Measurements from ENCODE around the gene EML2.

GRCh38 chr19:45589768-45590167 lies 49.4 kb downstream of the EML2 start:
- TF ChIP-seq, protein P1, sequence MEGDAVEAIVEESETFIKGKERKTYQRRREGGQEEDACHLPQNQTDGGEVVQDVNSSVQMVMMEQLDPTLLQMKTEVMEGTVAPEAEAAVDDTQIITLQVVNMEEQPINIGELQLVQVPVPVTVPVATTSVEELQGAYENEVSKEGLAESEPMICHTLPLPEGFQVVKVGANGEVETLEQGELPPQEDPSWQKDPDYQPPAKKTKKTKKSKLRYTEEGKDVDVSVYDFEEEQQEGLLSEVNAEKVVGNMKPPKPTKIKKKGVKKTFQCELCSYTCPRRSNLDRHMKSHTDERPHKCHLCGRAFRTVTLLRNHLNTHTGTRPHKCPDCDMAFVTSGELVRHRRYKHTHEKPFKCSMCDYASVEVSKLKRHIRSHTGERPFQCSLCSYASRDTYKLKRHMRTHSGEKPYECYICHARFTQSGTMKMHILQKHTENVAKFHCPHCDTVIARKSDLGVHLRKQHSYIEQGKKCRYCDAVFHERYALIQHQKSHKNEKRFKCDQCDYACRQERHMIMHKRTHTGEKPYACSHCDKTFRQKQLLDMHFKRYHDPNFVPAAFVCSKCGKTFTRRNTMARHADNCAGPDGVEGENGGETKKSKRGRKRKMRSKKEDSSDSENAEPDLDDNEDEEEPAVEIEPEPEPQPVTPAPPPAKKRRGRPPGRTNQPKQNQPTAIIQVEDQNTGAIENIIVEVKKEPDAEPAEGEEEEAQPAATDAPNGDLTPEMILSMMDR (IDR thresholded peaks at IDR 0.05; ENCODE audit: poor library complexity) = no peak
- no peak for TF ChIP-seq EZH2phosphoT487 (IDR thresholded peaks at IDR 0.05; ENCODE audit: low read depth, severe bottlenecking, unreplicated experiment)

Data from hepatocyte (in vitro differentiated cells).